MM.1S (cell line): ENCODE results near the gene ZSCAN26.

Experiments used
- CTCF ChIP-seq: fragments of 300-600 bp; sonication (generic); IDR thresholded peaks from 2 replicates; pipeline ENCODE4 v1.5.1; 2016; ENCODE audit warnings: antibody characterized with exemption, low read length, mixed read lengths
- EZH2 ChIP-seq: fragments of 300-600 bp; sonication (generic); optimal IDR thresholded peaks from 2 replicates; pipeline ENCODE3; 2017; ENCODE audit warnings: low read depth, mild to moderate bottlenecking, antibody characterized with exemption, low read length, mixed read lengths

DNA sequence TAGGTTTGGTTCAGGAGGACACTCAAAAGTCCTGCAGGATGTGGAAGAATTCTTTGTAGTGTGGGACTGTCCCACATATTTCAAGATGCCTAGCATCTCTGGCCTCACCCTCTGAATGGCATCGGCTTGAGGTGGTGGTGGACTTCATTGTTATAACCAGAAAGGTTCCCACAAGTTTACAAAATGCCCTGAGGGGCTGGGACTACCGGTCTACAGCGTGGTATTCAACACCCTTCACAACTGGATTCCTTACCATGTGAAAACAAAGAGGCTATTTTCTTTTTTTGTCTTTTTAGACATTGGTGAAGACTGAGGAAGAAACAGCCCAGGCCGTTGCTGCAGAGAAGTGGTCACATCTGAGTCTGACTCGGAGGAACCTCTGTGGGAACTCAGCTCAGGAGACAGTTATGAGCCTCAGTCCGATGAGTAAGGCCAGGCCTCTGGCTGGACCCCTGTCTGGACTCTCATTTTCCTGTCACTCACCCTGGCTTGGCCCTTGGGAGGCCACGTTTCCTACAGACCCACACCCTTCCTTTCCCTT lies 29.6 kb downstream of the ZSCAN26 start:
- TF ChIP-seq CTCF (no peak), EZH2 (no peak)
